Sigmoid colon (tissue), 4 donors: ENCODE results near the gene COL12A1.

ENCODE experiments used
- POLR2AphosphoS5 ChIP-seq, 4 donors: sonication (generic); formaldehyde crosslinking; IDR thresholded peaks; one replicate each; pipeline ENCODE4 v1.6.1; 2017; ENCODE audit warnings: antibody characterized with exemption in 4 of 4
- TF ChIP-seq, protein P1 (sequence below), 4 experiments: fragments of 450-650 bp in 3 of 4; fragments of 200-600 bp in 1 of 4; IDR thresholded peaks; one replicate each; pipeline ENCODE4 v1.5.1; 2016 to 2019; ENCODE audit warnings: antibody characterized with exemption in 4 of 4, mild to moderate bottlenecking in 3 of 4, moderate library complexity in 2 of 4

DNA sequence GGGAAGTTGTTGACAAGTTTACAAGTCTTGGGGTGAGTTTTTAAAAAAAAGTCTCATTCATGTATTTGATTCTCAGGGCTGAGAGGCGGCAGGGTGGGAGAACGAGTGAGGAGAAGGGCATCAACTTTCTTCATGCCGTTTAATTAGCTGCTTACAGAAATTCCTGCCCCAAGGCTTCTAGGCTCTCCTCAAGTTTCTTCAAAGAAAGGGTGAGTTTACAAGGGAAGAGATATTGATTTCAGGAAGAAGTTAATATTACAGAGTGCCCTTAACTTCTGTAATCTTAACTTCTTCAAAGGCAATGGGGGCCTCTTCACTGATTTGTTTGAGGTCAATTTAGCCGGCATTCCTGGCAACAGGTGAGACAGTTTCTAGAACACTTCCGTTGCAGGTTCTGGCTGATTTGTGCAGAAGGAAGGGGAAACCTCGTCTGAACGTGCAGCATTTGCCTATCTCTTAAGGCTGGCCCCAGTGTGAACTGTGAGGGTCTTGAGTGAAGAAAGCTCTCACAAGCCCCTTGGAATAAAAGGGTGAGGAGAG lies 3.4 kb upstream of the COL12A1 start:
- TF ChIP-seq, protein P1, sequence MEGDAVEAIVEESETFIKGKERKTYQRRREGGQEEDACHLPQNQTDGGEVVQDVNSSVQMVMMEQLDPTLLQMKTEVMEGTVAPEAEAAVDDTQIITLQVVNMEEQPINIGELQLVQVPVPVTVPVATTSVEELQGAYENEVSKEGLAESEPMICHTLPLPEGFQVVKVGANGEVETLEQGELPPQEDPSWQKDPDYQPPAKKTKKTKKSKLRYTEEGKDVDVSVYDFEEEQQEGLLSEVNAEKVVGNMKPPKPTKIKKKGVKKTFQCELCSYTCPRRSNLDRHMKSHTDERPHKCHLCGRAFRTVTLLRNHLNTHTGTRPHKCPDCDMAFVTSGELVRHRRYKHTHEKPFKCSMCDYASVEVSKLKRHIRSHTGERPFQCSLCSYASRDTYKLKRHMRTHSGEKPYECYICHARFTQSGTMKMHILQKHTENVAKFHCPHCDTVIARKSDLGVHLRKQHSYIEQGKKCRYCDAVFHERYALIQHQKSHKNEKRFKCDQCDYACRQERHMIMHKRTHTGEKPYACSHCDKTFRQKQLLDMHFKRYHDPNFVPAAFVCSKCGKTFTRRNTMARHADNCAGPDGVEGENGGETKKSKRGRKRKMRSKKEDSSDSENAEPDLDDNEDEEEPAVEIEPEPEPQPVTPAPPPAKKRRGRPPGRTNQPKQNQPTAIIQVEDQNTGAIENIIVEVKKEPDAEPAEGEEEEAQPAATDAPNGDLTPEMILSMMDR (IDR thresholded peaks at IDR 0.05) = peak in 1 of 4 experiments; percentile 16
- no peak for TF ChIP-seq POLR2AphosphoS5 (IDR thresholded peaks at IDR 0.05)
